ENCODE results near the gene KANK4.

- TF ChIP-seq CTCF (IDR thresholded peaks at IDR 0.05) (no peak), POLR2A (IDR thresholded peaks at IDR 0.05) (no peak)
Observed at GRCh38 chr1:62327360-62328055, 8.3 kb upstream of the KANK4 start.

Measured in testis (tissue), 2 donors.